IPS-20b (cell line): Measurements from ENCODE around the gene MLANA.

ENCODE experiments used
- H3K27ac ChIP-seq: one replicate; pipeline ENCODE4 v1.5.1; 2013; ENCODE audit warnings: low read length
- H3K27me3 ChIP-seq: 2 replicates; pipeline ENCODE4 v1.6.1; 2013; ENCODE audit warnings: mild to moderate bottlenecking, low read length, inconsistent platforms; ENCODE audit not compliant: insufficient read depth
- H3K36me3 ChIP-seq: 2 replicates; pipeline ENCODE4 v1.6.1; 2013; ENCODE audit warnings: low read depth, mild to moderate bottlenecking, inconsistent platforms, low read length, moderate library complexity; ENCODE audit not compliant: insufficient read depth
- H3K4me1 ChIP-seq: 2 replicates; pipeline ENCODE4 v1.6.1; 2013; ENCODE audit warnings: mild to moderate bottlenecking, control low read depth, inconsistent platforms, low read length, moderate library complexity; ENCODE audit not compliant: insufficient read depth
- H3K4me3 ChIP-seq: 2 replicates; pipeline ENCODE4 v1.5.1; 2013; ENCODE audit warnings: mild to moderate bottlenecking, low read length, inconsistent platforms
- H3K9ac ChIP-seq: 2 replicates; pipeline ENCODE4 v1.6.1; 2013; ENCODE audit warnings: low read depth, mild to moderate bottlenecking, inconsistent platforms, low read length, moderate library complexity
- H3K9me3 ChIP-seq: 2 replicates; pipeline ENCODE4 v1.6.1; 2013; ENCODE audit warnings: mild to moderate bottlenecking, low read depth, low read length, inconsistent platforms; ENCODE audit not compliant: insufficient read depth

Gene MLANA

DNA sequence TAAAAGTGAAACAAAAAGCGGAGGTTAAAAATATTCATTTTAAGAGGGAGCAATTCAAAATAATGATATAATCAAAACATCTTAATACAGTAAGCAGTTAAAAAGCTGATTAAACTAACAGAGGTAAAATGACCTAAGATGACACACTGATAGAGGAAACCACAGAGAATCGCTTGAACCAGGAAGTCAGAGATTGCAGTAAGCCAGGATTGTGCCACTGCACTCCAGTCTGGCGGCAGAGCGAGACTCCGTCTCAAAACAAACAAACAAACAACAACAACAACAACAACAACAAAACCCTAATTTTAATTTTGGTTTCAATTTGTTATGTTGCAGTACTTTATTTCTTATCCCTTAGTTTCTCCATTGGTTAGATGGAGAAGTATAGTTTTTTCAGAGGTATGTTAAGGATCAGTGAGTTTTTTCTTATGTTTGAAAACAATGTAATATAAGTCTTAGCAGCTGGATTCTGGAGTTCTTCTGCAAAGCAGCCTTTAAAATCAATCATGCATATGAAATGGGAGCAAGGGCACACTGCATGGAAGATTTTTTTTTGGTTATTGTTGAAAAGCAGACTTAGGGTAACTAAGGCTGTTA is 58.5 kb downstream of the MLANA start:
- Histone ChIP-seq H3K9me3 (no peaks in the 10 kb centered on the region), H3K27me3 (no peaks in the 10 kb centered on the region), H3K4me1 (peaks cover 5% of the 10 kb centered on the region; the same call in 1 of the 2 replicates), H3K27ac (no peak overlapping the region), H3K4me3 (no peak overlapping the region), H3K36me3 (no peaks in the 10 kb centered on the region), H3K9ac (no peak overlapping the region)

DNA sequence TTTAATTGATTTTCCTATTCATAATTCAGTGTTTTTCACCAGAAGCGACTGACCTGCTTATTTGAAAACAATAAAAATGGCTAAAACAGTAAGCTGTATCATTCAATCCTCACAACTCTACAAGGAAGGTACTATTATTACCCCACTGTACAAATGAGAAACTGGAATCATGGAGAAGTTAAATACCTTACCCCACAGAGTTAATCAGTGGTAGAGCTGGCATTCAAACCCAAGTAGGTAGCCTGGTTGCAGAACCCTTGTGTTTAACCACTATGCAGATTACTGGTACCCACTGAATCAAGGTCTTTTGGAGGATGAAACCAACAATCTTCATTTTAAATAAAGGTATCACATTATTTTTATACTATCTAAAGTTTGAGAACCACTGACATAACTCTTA is 59.6 kb downstream of the MLANA start:
- H3K9ac ChIP-seq: no peak overlapping the region
- H3K9me3 ChIP-seq: no peaks in the 10 kb centered on the region
- H3K36me3 ChIP-seq: no peaks in the 10 kb centered on the region
- H3K4me3 ChIP-seq: no peak overlapping the region
- no peak overlapping the region for H3K27ac ChIP-seq
- no peaks in the 10 kb centered on the region for H3K27me3 ChIP-seq
- H3K4me1 ChIP-seq: peaks cover 5% of the 10 kb centered on the region; the same call in 1 of the 2 replicates

DNA sequence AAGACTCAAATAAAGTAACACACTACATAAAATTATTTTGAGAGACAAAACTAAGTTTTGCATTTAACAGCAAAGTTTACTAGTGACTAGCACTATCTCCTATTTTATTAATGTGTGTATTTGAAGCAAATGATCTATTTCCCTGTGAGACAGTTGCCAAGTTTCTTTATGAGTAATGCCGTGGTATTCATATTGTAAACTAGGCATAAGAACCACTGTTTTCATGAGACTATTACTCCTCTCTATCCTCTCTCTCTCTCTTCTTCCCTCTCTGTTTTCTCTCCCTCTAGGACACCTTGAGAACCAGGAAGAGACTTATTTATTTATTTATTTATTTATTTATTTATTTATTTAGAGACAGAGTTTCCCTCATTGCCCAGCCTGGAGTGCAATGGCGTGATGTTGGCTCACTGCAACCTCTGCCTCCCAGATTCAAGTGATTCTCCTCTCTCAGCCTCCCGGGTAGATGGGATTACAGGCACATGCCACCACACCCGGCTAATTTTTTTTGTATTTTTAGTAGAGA is 61.1 kb downstream of the MLANA start:
- no peak overlapping the region for H3K4me3 ChIP-seq
- H3K36me3 ChIP-seq: no peaks in the 10 kb centered on the region
- H3K9me3 ChIP-seq: no peaks in the 10 kb centered on the region
- no peak overlapping the region for H3K9ac ChIP-seq
- H3K27ac ChIP-seq: no peak overlapping the region
- peaks cover 5% of the 10 kb centered on the region; the same call in 1 of the 2 replicates for H3K4me1 ChIP-seq
- H3K27me3 ChIP-seq: no peaks in the 10 kb centered on the region

GRCh38 chr9:5953743-5954707 is 63.3 kb downstream of the MLANA start:
- Histone ChIP-seq H3K36me3 (no peaks in the 10 kb centered on the region), H3K27me3 (no peaks in the 10 kb centered on the region), H3K4me1 (no peaks in the 10 kb centered on the region), H3K27ac (no peak overlapping the region), H3K9me3 (no peaks in the 10 kb centered on the region), H3K9ac (no peak overlapping the region), H3K4me3 (no peak overlapping the region)

DNA sequence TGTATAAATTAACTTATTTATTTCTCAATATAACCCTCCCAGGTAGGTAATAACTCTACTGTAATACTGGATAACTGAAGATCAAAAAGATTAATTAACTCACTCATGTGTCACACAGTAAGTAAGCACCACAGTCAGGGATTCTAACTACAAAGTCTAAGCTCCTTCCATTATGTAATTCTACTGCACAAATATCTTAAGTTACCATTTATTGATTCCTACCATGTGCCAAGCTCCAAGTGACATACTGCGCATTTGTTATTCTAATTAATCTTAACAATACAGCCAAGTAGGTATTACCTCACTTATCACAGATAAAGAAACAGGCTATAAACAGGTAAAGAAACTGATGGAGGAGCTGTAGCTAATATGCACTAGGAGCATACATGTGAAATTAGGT is 66.5 kb downstream of the MLANA start:
- Histone ChIP-seq H3K36me3 (no peaks in the 10 kb centered on the region), H3K9me3 (no peaks in the 10 kb centered on the region), H3K4me3 (no peak overlapping the region), H3K27ac (no peak overlapping the region), H3K4me1 (no peaks in the 10 kb centered on the region), H3K9ac (no peak overlapping the region), H3K27me3 (no peaks in the 10 kb centered on the region)

DNA sequence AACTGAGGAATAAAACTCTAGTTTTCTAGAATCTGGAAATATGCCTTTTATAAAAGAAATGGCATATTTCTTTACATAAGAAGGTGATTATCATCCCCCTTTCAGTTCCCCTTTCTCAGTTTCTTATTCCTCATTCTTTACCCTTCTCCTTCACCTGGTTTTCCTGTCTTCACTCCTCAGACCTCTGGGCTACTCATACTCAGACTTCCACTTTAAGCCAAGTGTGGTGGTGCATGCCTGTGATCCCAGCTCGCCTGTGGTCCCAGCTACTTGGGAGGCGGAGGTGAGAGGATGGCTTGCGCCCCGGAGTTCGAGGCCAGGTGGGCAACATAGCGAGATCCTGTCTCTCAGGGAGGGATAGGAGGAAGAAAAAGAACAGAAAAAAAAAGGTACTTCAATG is 67.6 kb downstream of the MLANA start:
- Histone ChIP-seq H3K4me1 (no peaks in the 10 kb centered on the region), H3K9ac (no peak overlapping the region), H3K27me3 (no peaks in the 10 kb centered on the region), H3K36me3 (no peaks in the 10 kb centered on the region), H3K4me3 (no peak overlapping the region), H3K9me3 (no peaks in the 10 kb centered on the region), H3K27ac (no peak overlapping the region)
